ENCODE results near the gene FOLR3. TPM values are rescaled to one million over a fixed set of nuclear protein-coding genes. Genes with fewer than 3 reads are reported as not detected.

Gene FOLR3
- total and polyA plus RNA-seq, 9 of the 15 experiments (the other 6 are each of a cell fraction or from before 2014, with no cell fraction given) = not detected

DNA sequence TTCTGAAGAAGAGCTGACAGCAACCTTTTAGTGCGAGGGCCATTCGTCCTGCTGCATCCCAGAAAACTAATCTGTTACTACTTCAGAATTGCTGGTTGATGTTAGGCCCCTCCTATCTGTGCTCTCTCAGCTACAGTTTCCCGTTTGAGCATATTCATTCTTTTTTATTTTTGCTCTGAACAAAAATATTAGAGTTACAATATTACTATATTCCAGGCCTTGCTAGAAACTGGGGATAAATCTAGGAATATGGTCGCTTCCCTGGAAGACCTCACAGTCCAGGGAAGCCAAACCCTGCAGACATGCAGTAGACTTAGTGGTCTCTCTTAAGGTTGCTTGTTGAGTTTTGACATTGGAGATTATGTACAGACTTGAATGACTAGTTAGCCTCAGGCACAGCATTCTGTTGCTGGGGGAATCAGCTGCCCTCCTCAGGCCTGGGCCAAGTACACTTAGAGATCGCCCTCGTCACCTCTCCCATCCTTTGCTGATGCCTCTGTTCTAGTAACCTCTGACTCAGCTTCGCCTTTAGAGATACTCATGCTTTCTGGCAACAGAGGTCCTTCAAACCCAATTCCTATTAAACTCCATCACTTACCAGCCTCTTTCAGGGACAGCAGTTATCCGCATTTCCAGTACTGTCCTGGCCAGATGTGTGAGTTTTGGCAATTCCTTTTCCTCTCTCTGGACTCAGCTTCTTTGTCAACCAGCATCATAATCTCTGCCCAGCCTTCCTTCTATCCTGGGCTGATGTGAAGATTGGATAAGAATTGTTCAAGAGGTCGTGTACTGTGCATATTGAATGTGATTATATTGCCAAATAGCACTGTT is 22.3 kb upstream of the FOLR3 start (continued):
- TF ChIP-seq ZNF740 (CRISPR knock-in tag; IDR thresholded peaks at IDR 0.05) (no peak), ZNF740 (tag; IDR thresholded peaks at IDR 0.05) (peak in 1 of 2 experiments; percentile 44; a peak in 1 of 4 replicates), BRD4 (IDR thresholded peaks at IDR 0.05) (peak; percentile 79), ZNF644 (tag; IDR thresholded peaks at IDR 0.05; ENCODE audit: low read depth) (no peak; the same call in none of the 2 replicates), ZC3H4 (CRISPR knock-in tag; IDR thresholded peaks at IDR 0.05; ENCODE audit: borderline replicate concordance) (peak; percentile 71; the same call in 1 of the 2 replicates), ZNF324 (CRISPR knock-in tag; IDR thresholded peaks at IDR 0.05) (0 out of 2 replicates have a peak, but pooled peaks have one; percentile 14), MAFG (tag; conservative IDR thresholded peaks at IDR 0.05) (0 out of 2 replicates have a peak, but pooled peaks have one; percentile 19), ARNT (IDR thresholded peaks at IDR 0.05) (peak in 1 of 2 experiments; percentile 78; a peak in 2 of 4 replicates), NBN (IDR thresholded peaks at IDR 0.05; ENCODE audit: low read depth) (peak; percentile 65; the same call in 1 of the 2 replicates), FOXJ2 (tag; IDR thresholded peaks at IDR 0.05) (0 out of 2 replicates have a peak, but pooled peaks have one; percentile 5), EP400 (IDR thresholded peaks at IDR 0.05) (peak; percentile 70), KDM2B (CRISPR knock-in tag; IDR thresholded peaks at IDR 0.05) (no peak), ZNF282 (CRISPR knock-in tag; IDR thresholded peaks at IDR 0.05) (no peak)
- TF ChIP-seq, protein P1, sequence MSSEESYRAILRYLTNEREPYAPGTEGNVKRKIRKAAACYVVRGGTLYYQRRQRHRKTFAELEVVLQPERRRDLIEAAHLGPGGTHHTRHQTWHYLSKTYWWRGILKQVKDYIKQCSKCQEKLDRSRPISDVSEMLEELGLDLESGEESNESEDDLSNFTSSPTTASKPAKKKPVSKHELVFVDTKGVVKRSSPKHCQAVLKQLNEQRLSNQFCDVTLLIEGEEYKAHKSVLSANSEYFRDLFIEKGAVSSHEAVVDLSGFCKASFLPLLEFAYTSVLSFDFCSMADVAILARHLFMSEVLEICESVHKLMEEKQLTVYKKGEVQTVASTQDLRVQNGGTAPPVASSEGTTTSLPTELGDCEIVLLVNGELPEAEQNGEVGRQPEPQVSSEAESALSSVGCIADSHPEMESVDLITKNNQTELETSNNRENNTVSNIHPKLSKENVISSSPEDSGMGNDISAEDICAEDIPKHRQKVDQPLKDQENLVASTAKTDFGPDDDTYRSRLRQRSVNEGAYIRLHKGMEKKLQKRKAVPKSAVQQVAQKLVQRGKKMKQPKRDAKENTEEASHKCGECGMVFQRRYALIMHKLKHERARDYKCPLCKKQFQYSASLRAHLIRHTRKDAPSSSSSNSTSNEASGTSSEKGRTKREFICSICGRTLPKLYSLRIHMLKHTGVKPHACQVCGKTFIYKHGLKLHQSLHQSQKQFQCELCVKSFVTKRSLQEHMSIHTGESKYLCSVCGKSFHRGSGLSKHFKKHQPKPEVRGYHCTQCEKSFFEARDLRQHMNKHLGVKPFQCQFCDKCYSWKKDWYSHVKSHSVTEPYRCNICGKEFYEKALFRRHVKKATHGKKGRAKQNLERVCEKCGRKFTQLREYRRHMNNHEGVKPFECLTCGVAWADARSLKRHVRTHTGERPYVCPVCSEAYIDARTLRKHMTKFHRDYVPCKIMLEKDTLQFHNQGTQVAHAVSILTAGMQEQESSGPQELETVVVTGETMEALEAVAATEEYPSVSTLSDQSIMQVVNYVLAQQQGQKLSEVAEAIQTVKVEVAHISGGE (CRISPR knock-in tag; IDR thresholded peaks at IDR 0.05) = no peak
- TF ChIP-seq, protein P2, sequence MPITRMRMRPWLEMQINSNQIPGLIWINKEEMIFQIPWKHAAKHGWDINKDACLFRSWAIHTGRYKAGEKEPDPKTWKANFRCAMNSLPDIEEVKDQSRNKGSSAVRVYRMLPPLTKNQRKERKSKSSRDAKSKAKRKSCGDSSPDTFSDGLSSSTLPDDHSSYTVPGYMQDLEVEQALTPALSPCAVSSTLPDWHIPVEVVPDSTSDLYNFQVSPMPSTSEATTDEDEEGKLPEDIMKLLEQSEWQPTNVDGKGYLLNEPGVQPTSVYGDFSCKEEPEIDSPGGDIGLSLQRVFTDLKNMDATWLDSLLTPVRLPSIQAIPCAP (CRISPR knock-in tag; IDR thresholded peaks at IDR 0.05; ENCODE audit: borderline replicate concordance) = no peak
- TF ChIP-seq, protein P3, sequence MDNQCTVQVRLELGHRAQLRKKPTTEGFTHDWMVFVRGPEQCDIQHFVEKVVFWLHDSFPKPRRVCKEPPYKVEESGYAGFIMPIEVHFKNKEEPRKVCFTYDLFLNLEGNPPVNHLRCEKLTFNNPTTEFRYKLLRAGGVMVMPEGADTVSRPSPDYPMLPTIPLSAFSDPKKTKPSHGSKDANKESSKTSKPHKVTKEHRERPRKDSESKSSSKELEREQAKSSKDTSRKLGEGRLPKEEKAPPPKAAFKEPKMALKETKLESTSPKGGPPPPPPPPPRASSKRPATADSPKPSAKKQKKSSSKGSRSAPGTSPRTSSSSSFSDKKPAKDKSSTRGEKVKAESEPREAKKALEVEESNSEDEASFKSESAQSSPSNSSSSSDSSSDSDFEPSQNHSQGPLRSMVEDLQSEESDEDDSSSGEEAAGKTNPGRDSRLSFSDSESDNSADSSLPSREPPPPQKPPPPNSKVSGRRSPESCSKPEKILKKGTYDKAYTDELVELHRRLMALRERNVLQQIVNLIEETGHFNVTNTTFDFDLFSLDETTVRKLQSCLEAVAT (IDR thresholded peaks at IDR 0.05) = peak in 1 of 2 experiments; percentile 61; a peak in 2 of 4 replicates
